Caco-2 (cell line): Measurements from ENCODE around the gene SLC2A6. TPM values are rescaled to one million over a fixed set of nuclear protein-coding genes. Genes with fewer than 3 reads are reported as not detected.

Source experiments
- BruUV-seq: library from RNA; stranded (reverse); fragments of 400-500 nt; replicated peaks from 2 replicates; lab custom pipeline; 2021; lab: Mats Ljungman, UMichigan
- CTCF ChIA-PET: fragments of 300-600 bp; sonication (Branson Sonifier 250); formaldehyde crosslinking; loops from one replicate; lab custom pipeline; 2022; ENCODE audit warnings: antibody characterized with exemption; lab: Charles Lee
- POLR2A ChIA-PET: fragments of 300-600 bp; sonication (Branson Sonifier 250); formaldehyde crosslinking; loops from one replicate; lab custom pipeline; 2022; ENCODE audit warnings: antibody characterized with exemption; lab: Charles Lee
- DNase-seq, 2 experiments: peaks; one replicate each; pipeline versions ENCODE4 v3.0.0 to v3.0.0-alpha.2; 2020 to 2022
- H3K27me3 ChIP-seq: replicated peaks from 2 replicates; pipeline ENCODE4 v1.6.0; 2011; ENCODE audit warnings: low read length; ENCODE audit not compliant: control insufficient read depth, insufficient read depth
- H3K36me3 ChIP-seq: 2 replicates; pipeline ENCODE4 v1.5.1; 2011; ENCODE audit warnings: low read length; ENCODE audit not compliant: control insufficient read depth, insufficient read depth
- H3K4me1 ChIP-seq: fragments of 250-450 bp; sonication (Bioruptor Pico); 2 replicates; pipeline ENCODE4 v1.5.1; 2020; ENCODE audit warnings: mild to moderate bottlenecking
- H3K4me3 ChIP-seq: 2 replicates; pipeline ENCODE4 v1.5.1; 2011; ENCODE audit warnings: low read depth, mild to moderate bottlenecking, control low read depth, low read length
- H3K9me3 ChIP-seq: fragments of 250-450 bp; sonication (Bioruptor Pico); 2 replicates; pipeline ENCODE4 v1.5.1; 2020; ENCODE audit warnings: mild to moderate bottlenecking, moderate library complexity
- H3K27ac Mint-ChIP-seq: one replicate; pipeline ENCODE4 v1.8.0; 2022; ENCODE audit warnings: mixed read lengths; ENCODE audit not compliant: unreplicated experiment
- H3K27me3 Mint-ChIP-seq: one replicate; pipeline ENCODE4 v1.8.0; 2022; ENCODE audit warnings: mixed read lengths; ENCODE audit not compliant: insufficient read depth, unreplicated experiment
- H3K36me3 Mint-ChIP-seq: one replicate; pipeline ENCODE4 v1.8.0; 2022; ENCODE audit warnings: mild to moderate bottlenecking, mixed read lengths; ENCODE audit not compliant: insufficient read depth, unreplicated experiment
- H3K4me1 Mint-ChIP-seq: one replicate; pipeline ENCODE4 v1.8.0; 2022; ENCODE audit warnings: low read depth, mixed read lengths; ENCODE audit not compliant: unreplicated experiment
- H3K4me3 Mint-ChIP-seq: one replicate; pipeline ENCODE4 v1.8.0; 2022; ENCODE audit warnings: mild to moderate bottlenecking, moderate library complexity, mixed read lengths; ENCODE audit not compliant: unreplicated experiment
- H3K9me3 Mint-ChIP-seq: one replicate; pipeline ENCODE4 v1.8.0; 2022; ENCODE audit warnings: mixed read lengths; ENCODE audit not compliant: unreplicated experiment
- CTCF ChIP-seq, 2 experiments: fragments of 200-600 bp in 1 of 2; IDR thresholded peaks; 1 replicate in 1 of 2; 2 replicates in 1 of 2; pipeline versions ENCODE4 v1.5.1 to v1.8.0; 2011 to 2022; ENCODE audit warnings: antibody characterized with exemption in 1 of 2, control low read depth in 1 of 2, inconsistent platforms in 1 of 2, low read depth in 1 of 2, low read length in 1 of 2, mild to moderate bottlenecking in 1 of 2, moderate library complexity in 1 of 2; ENCODE audit not compliant: insufficient read depth in 1 of 2, severe bottlenecking in 1 of 2, unreplicated experiment in 1 of 2
- intact Hi-C: fragments of 100-400 bp; cut with micrococcal nuclease; formaldehyde crosslinking; loops from one replicate; pipeline ENCODE4 v1.10.0; 2022; ENCODE audit not compliant: unreplicated experiment
- total RNA-seq: library from RNA; stranded (reverse); gene quantifications from 2 replicates; pipeline ENCODE4 v1.2.3, GENCODE V29; 2022

Gene SLC2A6
- total RNA-seq, 1 experiment from 2014 or later, result 7.1 TPM

- no peaks in the 10 kb centered on the region for H3K4me1 Mint-ChIP-seq
- Histone ChIP-seq H3K27me3 (no peaks in the 10 kb centered on the region), H3K9me3 (no peaks in the 10 kb centered on the region), H3K4me1 (no peaks in the 10 kb centered on the region), H3K4me3 (no peak overlapping the region), H3K36me3 (no peaks in the 10 kb centered on the region)
- H3K27me3 Mint-ChIP-seq, result no peaks in the 10 kb centered on the region
- no peak for TF ChIP-seq CTCF (IDR thresholded peaks at IDR 0.05; ENCODE audit: insufficient read depth in 1 of 2, low read depth in 1 of 2, low read length in 1 of 2, severe bottlenecking in 1 of 2, unreplicated experiment in 1 of 2)
- no peak for DNase-seq
- H3K27ac Mint-ChIP-seq, result no peak overlapping the region
- H3K36me3 Mint-ChIP-seq, result no peaks in the 10 kb centered on the region
- H3K4me3 Mint-ChIP-seq, result no peak overlapping the region
- no TSS peak for BruUV-seq
- no peaks in the 10 kb centered on the region for H3K9me3 Mint-ChIP-seq
- intact Hi-C loops, result no loop called here
- CTCF ChIA-PET, result no interaction called here
- POLR2A ChIA-PET, result no interaction called here
These were observed 42.2 kb downstream of the SLC2A6 start for GRCh38 chr9:133436681-133437080.

- no peaks in the 10 kb centered on the region for H3K27me3 Mint-ChIP-seq
- H3K9me3 ChIP-seq, result no peaks in the 10 kb centered on the region
- POLR2A ChIA-PET, result no interaction called here
These were observed 45.5 kb downstream of the SLC2A6 start for GRCh38 chr9:133433351-133433843.

GRCh38 chr9:133430244-133430643 is 48.7 kb downstream of the SLC2A6 start:
- no peak overlapping the region for H3K4me3 ChIP-seq
- H3K36me3 Mint-ChIP-seq, result no peaks in the 10 kb centered on the region
- no peaks in the 10 kb centered on the region for H3K4me1 Mint-ChIP-seq
- H3K4me1 ChIP-seq, result peaks cover 7% of the 10 kb centered on the region; the same call in 1 of the 2 replicates
- H3K36me3 ChIP-seq, result no peaks in the 10 kb centered on the region
- no peak overlapping the region for H3K4me3 Mint-ChIP-seq
- no peak for DNase-seq
- H3K27ac Mint-ChIP-seq, result no peak overlapping the region
- intact Hi-C loops, result no loop called here
- H3K9me3 ChIP-seq, result no peaks in the 10 kb centered on the region
- ChIA-PET CTCF (interaction anchor here (1.0 kb wide), 1 partner anchor 29 kb away, joined by 4 read pairs; the partner anchor contains the start of gene CACFD1), POLR2A (interaction anchor here (0.5 kb wide), 1 partner anchor 29 kb away, joined by 3 read pairs; no protein-coding TSS in a partner anchor)
- BruUV-seq, result no TSS peak
- no peak for TF ChIP-seq CTCF (IDR thresholded peaks at IDR 0.05; ENCODE audit: insufficient read depth in 1 of 2, low read depth in 1 of 2, low read length in 1 of 2, severe bottlenecking in 1 of 2, unreplicated experiment in 1 of 2)
- no peaks in the 10 kb centered on the region for H3K27me3 ChIP-seq
- no peaks in the 10 kb centered on the region for H3K9me3 Mint-ChIP-seq
- no peaks in the 10 kb centered on the region for H3K27me3 Mint-ChIP-seq

More at GRCh38 chr9:133433351-133433843, 45.5 kb downstream of the SLC2A6 start:
- Histone ChIP-seq H3K27me3 (no peaks in the 10 kb centered on the region), H3K4me3 (no peak overlapping the region), H3K36me3 (no peaks in the 10 kb centered on the region), H3K4me1 (no peaks in the 10 kb centered on the region)
- H3K27ac Mint-ChIP-seq, result no peak overlapping the region
- CTCF ChIA-PET, result no interaction called here
- no peaks in the 10 kb centered on the region for H3K4me1 Mint-ChIP-seq
- H3K4me3 Mint-ChIP-seq, result no peak overlapping the region
- intact Hi-C loops, result no loop called here
- no peaks in the 10 kb centered on the region for H3K9me3 Mint-ChIP-seq
- H3K36me3 Mint-ChIP-seq, result no peaks in the 10 kb centered on the region
- TF ChIP-seq CTCF (IDR thresholded peaks at IDR 0.05; ENCODE audit: insufficient read depth in 1 of 2, low read depth in 1 of 2, low read length in 1 of 2, severe bottlenecking in 1 of 2, unreplicated experiment in 1 of 2), result no peak
- no peak for DNase-seq
- no TSS peak for BruUV-seq
